ENCODE data around the gene DCHS2.

The DCHS2 gene

DNA sequence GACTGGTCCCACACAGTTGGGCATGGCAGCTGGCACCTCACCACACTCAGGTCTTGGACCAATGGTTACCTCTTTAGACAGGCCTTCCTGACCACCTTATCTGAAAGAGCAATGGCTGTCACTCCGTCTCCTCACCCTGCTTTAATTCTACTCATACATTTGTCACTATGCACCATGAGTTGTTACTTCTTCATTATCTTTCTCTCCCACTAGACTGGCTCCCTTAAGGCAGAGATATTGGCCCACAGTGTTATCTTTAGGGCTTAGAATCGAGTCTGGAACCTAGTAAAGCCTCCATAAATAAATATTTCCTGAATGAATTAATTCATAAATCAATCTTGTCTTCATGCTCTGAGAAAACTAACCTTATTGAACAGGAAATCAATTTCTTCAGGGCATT is 46.6 kb downstream of the DCHS2 start:
- no peak for DNase-seq (ENCODE audit: low read depth)

DNA sequence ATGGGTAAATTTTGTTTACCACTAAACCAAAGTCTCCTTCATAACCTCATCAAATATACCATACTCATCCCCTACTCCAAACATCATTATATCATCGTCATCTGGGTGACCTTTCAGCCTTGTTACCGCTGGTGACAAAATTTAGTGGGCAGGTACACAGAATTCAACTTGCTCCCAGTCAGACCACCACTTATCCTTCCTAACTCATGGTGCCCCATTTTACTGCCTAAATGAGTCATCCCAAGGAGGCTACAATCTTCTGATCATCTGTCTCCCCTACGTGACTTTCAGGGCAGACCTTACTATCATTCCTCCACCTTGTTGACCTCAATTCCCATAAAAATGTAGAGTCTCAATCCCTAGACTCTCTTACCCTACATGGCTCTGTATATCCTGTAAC is 49.6 kb downstream of the DCHS2 start:
- no peak for DNase-seq (ENCODE audit: low read depth)

DNA sequence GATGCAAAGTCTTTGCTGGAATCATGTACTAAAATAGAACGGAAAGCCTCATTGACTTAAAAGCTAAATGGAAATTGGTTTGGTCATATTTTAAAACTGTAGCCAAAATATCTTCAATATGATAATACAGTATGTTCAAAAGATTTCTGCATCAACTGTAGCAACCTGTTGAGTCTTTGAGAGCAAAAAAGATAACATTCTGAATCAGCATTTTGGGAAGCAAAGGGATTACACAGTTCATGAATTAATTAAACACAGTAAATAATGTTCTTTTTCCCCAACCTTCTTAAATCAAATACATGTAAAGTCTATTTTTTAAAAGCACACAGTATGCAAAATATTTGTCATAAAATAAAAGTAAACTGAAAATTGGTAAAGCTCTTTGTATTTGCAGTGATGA is 50.5 kb downstream of the DCHS2 start:
- no peak for DNase-seq (ENCODE audit: low read depth)

DNA sequence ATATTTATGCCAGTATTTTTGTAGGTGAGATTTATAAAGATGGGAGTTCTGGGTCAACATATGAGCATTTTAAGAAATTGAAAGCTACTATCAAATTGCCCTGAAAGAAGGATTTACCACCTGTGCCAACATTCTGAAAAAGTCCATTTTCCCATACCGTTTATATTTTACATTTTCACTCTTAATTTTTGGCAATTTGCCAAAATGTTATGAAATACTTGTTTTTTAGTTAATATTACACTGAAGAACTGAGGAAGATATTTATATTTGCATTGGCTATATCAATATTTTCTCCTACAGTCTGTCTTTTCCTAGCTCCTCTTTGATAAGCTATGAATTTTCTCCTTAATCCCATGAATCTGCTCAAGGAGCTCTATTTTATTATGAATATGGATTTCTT is 52.4 kb downstream of the DCHS2 start:
- no peak for DNase-seq (ENCODE audit: low read depth)

DNA sequence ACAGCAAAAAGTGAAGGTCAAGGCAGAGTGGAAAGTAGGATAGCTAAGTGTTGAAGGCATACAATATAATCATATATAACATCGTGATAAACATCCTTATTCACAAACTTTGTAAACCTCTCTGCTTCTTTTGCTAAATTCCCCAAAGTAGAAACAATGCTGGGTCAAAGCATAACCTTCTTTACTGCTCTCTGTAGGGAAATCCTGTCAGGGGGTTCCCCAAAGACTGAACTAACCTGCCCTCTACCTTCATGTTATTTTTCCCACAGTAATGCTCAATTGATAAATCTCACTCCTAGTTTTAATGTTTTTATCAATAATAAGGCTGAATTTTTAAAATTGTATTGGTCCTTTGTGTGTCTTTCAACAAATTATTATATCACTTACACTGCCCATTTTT is 55.7 kb downstream of the DCHS2 start:
- DNase-seq (ENCODE audit: low read depth) = no peak

DNA sequence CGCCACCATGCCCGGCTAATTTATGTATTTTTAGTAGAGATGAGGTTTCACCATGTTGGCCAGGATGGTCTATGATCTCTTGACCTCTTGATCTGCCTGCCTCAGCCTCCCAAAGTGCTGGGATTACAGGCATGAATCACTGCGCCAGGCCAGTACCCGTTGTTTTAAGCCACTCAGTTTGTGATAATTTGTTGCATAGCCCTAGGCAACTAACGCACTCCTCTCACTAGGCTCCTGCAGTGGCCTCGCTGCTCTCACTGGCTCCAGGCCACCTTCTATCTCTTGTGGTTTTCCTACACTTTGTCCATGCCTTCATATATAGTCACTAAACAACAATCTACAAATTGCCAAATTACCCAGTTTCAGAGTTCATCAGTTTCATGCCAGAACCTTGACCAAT is 58.1 kb downstream of the DCHS2 start:
- no peak for DNase-seq (ENCODE audit: low read depth)

DNA sequence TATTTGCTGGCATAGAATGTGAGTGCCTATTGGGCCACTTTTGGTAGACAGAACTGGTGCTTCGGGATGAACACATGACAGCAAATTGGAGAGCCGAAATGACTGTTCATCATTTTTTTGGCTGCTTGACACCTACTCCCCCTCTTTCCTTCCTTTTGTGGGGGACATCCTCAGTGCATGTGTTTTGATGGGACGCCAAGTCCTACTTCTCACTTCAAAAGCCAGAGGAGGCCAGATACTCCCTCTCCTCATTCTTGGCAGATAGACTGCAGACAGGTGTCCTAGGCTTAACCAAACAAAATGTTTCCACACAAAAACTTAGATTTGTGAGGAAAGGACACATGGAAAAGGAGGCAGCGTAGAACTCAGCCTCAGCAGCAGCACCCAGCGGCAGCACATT is 62.4 kb downstream of the DCHS2 start:
- no peak for DNase-seq (ENCODE audit: low read depth)

DNA sequence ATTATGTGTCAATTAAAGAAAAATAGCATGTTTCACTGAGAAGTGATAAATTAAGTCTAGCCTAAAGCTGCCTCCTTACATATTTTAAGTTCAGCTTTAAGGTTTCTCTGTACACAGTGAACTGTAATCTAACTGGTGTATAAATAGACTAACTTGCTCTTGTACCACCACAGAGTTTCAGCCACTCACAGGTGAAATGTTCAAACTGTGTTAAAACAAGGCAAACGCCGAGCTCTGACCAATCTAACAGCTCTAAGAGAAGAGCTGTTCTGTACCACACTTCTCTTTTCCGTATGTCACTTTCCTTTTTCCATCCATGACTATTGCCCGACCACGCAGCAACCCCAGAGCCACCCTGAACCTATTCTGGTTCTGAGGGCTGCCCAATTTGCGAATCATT is 64.5 kb downstream of the DCHS2 start:
- no peak for DNase-seq (ENCODE audit: low read depth)

DNA sequence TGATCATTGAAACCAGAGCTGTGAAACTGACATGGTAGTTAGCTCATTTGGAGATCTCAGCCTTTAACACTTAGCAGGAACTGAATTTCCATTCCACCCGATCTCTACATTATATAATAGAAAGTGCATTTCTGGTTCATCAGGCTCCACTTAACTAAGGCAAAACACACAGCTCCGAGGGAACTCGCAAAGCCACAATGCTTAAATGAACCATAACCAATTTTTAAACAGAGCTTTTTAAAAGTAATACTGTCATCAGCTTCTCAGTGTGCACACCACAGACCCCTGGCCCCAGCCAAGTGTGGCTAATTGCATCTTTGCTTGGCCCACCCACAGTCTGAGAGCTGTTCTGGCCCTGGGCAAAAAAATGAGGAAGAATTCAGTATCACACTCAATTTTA is 66.1 kb downstream of the DCHS2 start:
- no peak for DNase-seq (ENCODE audit: low read depth)

DNA sequence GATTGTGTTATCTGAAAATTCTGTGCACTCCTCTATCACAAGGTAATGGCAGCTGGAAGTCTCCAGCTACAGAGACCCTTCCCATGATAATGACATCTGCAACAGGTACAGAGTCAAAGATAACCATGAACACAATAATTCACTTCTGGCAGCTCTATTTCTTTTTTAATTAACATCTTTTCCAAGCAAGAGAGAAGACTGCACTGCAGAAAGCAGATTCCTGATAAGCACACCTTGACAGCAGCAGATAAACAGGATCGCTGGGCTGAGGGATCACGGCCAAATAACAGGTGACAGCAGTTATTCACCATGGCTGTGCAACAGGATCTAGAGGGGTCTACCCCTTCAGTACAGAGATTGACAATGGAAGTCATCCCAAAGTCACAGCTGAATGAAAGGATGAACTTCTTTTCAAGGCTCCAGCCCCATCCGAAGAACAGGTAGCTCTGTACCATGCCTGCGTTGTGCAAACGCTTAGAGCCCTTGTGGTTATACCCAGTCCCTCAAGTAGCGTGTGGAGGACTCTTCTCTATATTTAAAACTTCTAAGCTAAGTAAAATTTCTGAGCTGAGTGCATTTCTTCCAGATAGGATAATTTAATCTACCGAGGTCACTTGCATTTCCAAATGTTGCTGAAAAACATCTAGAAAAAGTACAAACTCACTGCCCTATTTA is 66.7 kb downstream of the DCHS2 start:
- no peak for DNase-seq (ENCODE audit: low read depth)

DNA sequence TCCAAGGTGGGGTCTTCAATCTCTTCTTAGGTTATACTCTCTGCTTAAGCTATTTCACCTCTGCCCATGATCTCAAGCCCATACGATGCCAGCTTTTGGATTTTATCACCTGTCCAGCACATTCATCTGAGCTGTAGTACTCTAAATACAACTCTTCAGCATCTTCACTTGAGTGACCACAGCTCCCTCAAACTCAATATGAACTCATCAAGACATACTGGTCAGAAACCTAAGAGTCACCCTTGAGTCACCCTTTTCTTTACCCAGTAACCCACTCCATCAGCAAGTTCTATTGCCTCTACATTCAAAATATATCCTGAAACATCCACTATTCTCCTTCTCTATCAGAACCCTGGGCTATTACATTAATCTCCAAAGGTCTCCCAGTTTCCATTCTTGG is 69.4 kb downstream of the DCHS2 start:
- no peak for DNase-seq (ENCODE audit: low read depth)

DNA sequence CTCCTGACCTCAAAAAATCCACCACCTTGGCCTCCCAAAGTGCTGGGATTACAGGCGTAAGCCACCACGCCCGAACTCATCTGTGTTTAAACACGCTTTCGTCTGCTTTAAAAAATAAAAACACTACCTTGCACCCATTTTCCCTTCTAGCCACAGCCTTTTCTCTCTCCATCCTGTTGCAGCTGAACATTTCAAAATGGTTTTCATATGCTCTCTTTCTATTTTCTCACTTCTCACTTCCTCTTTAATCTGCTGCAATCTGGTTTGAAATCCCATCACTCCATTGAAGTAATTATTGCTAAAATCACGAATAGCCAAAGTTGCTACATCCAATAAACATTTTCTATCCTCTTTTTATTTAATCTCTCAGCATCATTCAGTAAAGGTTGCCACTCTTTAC is 70.0 kb downstream of the DCHS2 start:
- no peak for DNase-seq (ENCODE audit: low read depth)

DNA sequence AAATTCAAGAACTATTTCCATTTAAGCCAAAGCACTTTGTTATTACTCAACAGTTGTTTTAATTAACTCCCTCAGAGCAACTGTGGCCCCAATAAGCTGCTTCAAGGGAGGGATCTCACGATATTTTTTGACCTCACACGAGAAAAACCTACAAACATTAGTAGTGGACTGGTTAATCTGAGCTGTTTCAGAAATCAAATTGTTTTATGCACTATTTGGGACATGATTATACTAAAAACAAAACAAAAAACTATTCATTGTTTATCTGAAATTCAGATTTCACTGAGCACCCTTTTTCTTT is 74.3 kb downstream of the DCHS2 start:
- DNase-seq (ENCODE audit: low read depth) = no peak

DNA sequence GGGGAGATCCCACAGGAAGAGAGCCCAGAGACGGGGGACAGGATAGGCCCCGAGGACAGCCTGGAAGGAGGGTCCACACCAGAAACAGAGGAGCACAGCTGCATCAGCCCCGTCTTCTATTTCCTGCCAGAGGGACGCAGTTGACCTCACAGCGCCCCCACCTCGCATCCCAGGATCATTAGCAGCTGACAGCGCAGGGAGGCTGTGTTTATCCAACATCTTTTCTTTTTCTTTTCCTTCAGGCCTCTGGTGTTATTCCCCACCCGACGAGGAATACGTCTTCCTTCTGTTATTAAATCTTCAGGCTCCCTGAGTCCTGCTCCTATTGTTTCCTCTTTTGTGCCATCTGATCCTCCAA is 75.4 kb downstream of the DCHS2 start:
- no peak for DNase-seq (ENCODE audit: low read depth)

DNA sequence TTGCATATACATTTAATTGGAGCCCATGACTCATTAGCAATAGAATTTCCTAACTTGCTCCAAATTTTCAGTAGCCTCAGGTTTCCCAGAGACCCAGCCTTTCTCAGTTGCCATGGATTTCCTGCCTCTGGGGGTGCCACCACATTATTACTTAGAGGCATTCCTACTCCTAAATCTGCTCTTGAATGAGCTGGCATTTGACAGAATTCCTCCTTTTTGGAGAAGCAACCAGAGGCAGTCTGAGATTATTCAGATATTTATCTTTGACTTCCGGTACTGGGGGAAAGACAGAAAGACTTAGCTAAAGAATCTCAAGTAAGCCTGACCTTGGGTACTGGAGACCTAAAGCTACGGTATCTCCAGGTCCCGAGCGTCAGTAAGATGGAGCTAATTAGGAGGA is 76.3 kb downstream of the DCHS2 start:
- no peak for DNase-seq (ENCODE audit: low read depth)

DNA sequence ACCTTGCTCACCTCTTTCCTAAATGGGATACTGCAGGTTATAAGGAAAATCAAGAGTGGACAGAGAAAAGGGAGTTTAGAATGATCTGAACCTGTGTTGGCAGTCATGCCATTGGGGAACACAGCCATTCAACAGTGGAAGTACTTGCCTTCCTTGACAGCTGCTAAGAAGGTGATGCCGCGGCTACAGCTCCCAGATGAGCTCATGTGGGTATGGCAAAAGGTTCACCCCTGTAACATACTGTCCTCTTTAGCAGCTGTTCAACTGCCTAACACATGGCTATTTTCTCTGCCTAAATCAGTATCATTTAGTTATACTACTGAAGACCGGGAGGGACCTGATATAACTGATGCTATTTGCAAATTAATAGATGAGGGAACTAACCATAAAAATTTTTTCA is 76.8 kb downstream of the DCHS2 start:
- no peak for DNase-seq (ENCODE audit: low read depth)

DNA sequence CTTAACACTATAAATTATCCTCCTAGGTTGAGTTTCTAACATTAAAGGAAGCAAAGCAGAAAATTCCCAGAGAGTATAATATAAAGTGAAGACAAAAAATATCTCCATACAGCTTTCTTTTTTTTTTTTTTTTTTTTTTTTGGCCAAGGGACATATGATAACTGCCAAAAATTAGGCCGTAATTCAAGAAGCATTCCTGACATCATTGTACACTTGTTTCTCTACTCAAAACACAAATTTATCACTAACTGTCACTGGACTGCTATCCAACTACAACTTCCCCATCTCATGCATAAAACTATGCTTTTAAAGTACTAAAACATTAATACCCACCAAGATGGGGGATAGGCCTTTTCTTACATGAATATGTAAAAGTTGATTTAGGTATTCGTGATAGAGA is 77.2 kb downstream of the DCHS2 start:
- DNase-seq (ENCODE audit: low read depth) = no peak

DNA sequence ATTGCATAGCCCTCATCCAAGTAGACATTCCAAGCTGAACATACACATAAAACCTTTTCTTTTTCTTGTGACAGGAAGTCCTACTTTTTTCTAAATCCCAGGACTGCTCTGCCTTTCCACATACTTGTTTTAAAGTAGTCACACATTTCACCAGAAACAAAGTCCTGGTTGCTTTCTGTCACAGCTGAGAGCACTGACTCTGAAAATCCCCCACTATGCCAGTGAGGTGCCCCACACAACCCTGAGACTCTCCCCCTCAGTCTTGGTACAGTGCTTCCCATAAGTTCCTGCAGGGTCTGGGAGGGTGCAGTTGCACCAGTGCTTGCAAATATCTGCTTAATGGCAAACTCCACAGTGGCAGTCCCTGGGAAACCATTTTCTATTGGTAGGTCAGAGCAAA is 84.2 kb downstream of the DCHS2 start:
- DNase-seq (ENCODE audit: low read depth) = no peak

DNA sequence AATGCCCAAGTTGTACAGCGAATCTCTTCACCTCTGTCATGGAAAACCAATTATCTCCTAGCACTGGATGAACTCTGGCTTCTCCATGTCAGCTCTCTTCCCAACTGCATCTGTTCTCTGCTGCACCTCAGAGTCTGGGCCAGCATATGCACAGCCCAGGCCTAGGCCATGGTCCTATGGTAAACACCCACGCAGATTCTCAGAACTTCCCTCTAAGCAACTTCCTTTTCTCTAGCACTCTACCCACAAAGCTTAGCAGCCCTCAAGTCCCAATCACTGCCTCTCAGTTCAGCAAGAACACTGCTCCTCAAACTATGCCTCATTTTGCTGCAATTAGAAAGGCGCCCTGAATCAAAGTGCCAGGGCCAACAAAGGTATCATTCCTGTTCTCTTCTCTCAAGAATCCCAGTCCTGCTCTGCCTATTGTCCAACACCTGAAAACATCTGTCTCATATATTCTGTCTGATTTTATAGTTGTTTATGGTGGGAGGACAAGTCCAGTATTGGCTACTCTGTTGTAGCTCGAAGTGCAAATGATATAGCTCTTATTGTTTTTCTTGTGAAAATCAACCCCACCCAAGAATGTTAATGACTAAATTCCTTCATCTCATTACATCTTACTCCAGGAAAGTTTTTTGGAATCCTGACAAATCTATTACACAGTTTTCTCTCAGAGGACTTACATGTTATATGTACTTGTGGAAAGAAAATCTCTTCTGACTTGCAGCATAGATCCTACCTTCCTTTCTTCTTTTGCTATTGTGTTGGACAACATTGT is 85.4 kb downstream of the DCHS2 start:
- no peak for DNase-seq (ENCODE audit: low read depth)

DNA sequence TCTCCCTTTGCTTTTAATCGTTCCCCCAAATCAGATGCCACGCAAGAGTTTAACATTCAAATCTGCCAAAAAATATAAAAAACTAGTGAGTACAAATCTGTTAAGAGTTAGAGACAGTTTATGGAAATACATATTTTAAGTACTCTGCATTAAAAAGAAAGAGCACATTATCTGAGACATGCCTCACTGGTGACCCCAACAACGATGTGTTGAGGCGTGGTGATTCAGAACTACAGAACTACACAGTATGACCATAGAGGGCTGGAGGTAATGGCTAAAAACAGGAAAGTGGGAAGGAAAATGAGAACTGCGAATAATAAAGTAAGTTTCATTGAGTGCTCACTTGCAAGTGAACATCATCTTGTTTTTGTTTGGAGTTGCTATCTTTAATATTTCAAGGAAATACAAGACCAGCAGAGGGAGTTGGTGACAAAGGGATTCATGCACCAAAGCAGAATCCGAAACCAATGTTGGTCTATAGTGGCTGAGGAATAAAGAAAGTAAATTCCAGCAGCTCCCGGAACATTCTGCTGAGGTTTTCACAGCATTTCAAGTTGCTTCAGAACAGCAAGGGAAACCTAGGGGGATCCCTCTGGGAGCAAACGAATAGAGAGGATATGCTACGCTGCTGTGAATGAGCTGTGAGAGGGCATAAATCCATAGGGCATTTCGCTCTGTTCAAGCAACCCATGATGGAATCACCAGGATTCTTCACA is 92.2 kb downstream of the DCHS2 start:
- no peak for DNase-seq (ENCODE audit: low read depth)

DNA sequence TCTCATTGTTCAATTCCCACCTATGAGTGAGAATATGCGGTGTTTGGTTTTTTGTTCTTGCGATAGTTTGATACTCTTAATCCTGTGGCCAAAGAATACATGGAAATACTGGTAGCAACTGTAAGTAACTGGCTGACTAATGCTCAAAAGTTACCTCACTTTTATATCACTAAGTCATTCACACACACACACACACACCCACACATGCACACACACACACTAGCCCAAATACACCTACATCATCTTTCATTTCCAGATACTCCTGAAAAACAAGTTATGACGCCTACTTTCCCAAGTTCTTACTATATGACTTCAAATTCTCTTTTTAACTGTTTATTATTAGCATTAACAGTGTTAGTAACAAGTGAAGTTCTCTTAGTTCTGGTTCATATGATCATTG is 101.3 kb downstream of the DCHS2 start:
- no peak for DNase-seq (ENCODE audit: low read depth)

DNA sequence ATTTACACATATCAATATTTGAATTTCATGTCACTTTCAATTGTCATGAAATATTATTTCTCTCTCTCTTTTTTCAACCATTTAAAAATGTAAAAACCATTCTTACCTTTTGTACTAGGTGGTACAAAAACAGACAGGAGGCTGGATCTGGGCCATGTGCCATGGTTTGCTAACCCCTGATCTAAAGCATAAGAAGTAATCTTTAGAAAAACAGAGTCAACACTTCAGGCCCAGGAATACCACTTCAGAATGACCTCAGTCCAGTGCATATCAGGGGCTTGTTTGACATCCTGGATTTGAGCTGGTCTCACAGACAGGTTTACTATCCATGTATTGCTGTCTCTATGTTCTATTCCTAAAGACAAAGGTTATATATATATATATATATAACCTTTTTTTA is 102.5 kb downstream of the DCHS2 start:
- no peak for DNase-seq (ENCODE audit: low read depth)

DNA sequence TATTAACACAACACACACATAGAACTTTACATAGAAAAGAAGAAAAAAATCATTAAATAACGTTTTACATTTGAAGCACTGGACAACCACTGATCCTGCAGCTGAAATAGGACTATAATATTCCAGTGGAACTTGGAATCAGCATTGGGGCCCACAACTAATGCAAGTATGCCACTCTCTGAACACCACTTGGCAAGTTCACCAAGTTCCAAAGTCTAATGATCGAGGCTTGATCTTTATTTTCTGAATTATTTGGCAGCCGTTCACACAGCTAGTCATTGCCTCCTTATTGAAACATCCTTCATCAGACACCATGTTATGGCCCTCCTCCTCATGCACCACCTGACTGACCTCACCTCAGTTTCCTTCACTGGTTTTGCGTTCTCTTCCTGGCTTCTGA is 107.6 kb downstream of the DCHS2 start:
- DNase-seq (ENCODE audit: low read depth) = no peak

DNA sequence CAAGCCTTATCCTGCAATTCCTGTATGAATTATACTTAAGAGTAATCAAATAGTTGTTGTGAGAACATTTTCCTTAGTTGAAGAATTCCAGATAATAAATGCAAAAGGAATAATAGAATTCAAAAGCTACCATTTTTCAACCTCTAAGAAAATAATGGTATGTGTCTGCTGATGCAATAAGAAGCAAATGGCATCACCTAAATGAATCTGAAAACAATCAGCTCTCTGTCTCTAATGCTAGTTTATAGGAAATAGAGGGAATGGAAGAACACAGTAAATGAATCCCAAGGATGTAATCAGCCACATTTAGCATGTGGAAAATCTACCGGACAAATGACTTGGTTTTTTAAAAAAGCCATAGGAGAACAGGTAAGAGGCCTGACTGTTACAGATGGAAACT is 115.1 kb downstream of the DCHS2 start:
- no peak for DNase-seq (ENCODE audit: low read depth)

All from activated T-cell treated with anti-CD3 and anti-CD28 coated beads for 1 hour (primary cell).